Esophagus muscularis mucosa (tissue), 4 donors: ENCODE results near the gene ASB16. TPM values are rescaled to one million over a fixed set of nuclear protein-coding genes. Genes with fewer than 3 reads are reported as not detected.

Experiments
- DNase-seq: peaks from one replicate; pipeline ENCODE4 v3.0.0-alpha.2; 2017; ENCODE audit errors: extremely low spot score
- H3K27ac ChIP-seq, 4 donors: fragments of 200-600 bp; sonication (generic); replicated peaks in 1 of 4; 1 replicate in 3 of 4; 2 replicates in 1 of 4; pipeline ENCODE4 v1.5.1; 2016 to 2019; ENCODE audit warnings: mild to moderate bottlenecking in 1 of 4
- H3K27me3 ChIP-seq, 4 donors: fragments of 200-600 bp; sonication (generic); one replicate each; pipeline versions ENCODE4 v1.5.1 to v1.6.0; 2016 to 2019
- H3K36me3 ChIP-seq, 4 donors: fragments of 200-600 bp; sonication (generic); one replicate each; pipeline ENCODE4 v1.5.1; 2016 to 2019
- H3K4me1 ChIP-seq, 4 donors: fragments of 200-600 bp; sonication (generic); one replicate each; pipeline ENCODE4 v1.5.1; 2016 to 2019
- H3K4me3 ChIP-seq, 4 donors: fragments of 200-600 bp; sonication (generic); 1 replicate in 2 of 4; 2 replicates in 2 of 4; pipeline ENCODE4 v1.5.1; 2016 to 2019; ENCODE audit warnings: mild to moderate bottlenecking in 4 of 4, moderate library complexity in 1 of 4
- H3K9me3 ChIP-seq, 4 donors: fragments of 200-600 bp; sonication (generic); 1 replicate in 3 of 4; 2 replicates in 1 of 4; pipeline ENCODE4 v1.5.1; 2016 to 2019
- CTCF ChIP-seq, 3 experiments: fragments of 200-600 bp in 2 of 3; fragments of 450-650 bp in 1 of 3; sonication (generic) in 2 of 3; IDR thresholded peaks; one replicate each; pipeline ENCODE4 v1.5.1; 2017 to 2019; ENCODE audit warnings: antibody characterized with exemption in 3 of 3, mild to moderate bottlenecking in 2 of 3, moderate library complexity in 1 of 3
- EP300 ChIP-seq: sonication (generic); formaldehyde crosslinking; IDR thresholded peaks from one replicate; pipeline ENCODE4 v1.6.1; 2017; ENCODE audit warnings: antibody characterized with exemption
- POLR2A ChIP-seq: fragments of 450-650 bp; IDR thresholded peaks from one replicate; pipeline ENCODE4 v1.6.1; 2017; ENCODE audit warnings: antibody characterized with exemption, moderate library complexity, mild to moderate bottlenecking, low read depth
- POLR2AphosphoS5 ChIP-seq, 2 donors: sonication (generic); formaldehyde crosslinking; IDR thresholded peaks; one replicate each; pipeline ENCODE4 v1.6.1; 2017; ENCODE audit warnings: antibody characterized with exemption in 2 of 2
- whole genome bisulfite sequencing: methylation state at CpG from one replicate; pipeline ENCODE4 v1.1.5; 2018; 5-methylcytosine and 5-hydroxymethylcytosine counted together
- intact Hi-C: fragments of 100-400 bp; cut with DNase I; formaldehyde crosslinking; loops from one replicate; pipeline ENCODE4 v1.15.1; 2023
- small RNA-seq, 3 donors: library from RNA; depleted of rRNA; stranded (forward); fragments of <200 nt; gene quantifications; one replicate each; pipeline ENCODE3, GENCODE V24; 2016
- total RNA-seq, 4 donors: library from RNA; depleted of rRNA; stranded (reverse); fragments of >200 nt; gene quantifications; one replicate each; pipeline versions ENCODE4 v1.1.0 to v1.2.1, GENCODE V29; 2016

The ASB16 gene
- total RNA-seq, 4 donors from 2014 or later, result 3.3 to 10.8 (median 6.0) TPM

- DNase-seq, result peak; percentile 93
Observed at GRCh38 chr17:44221862-44222111, 51.3 kb downstream of the ASB16 start.

GRCh38 chr17:44222112-44222869 lies 51.8 kb downstream of the ASB16 start:
- TF ChIP-seq EP300 (no peak), POLR2AphosphoS5 (IDR thresholded peaks at IDR 0.05) (peak; percentile 70 to 87), CTCF (IDR thresholded peaks at IDR 0.05) (peak; percentile 9 to 41 (median 30))
- intact Hi-C loops, result no loop called here
- Histone ChIP-seq H3K36me3 (no peaks in the 10 kb centered on the region), H3K27ac (peak overlapping the region; percentile 100), H3K4me3 (peak overlapping the region; percentile 92 to 98 (median 96)), H3K27me3 (no peaks in the 10 kb centered on the region), H3K4me1 (peaks cover 30 to 39% (median 38%) of the 10 kb centered on the region in 4 donors), H3K9me3 (no peaks in the 10 kb centered on the region)
- peak; percentile 96 for DNase-seq
- under 1% methylated on average over 25 of the region's 36 CpGs for WGBS

More at GRCh38 chr17:44221862-44222111, 51.3 kb downstream of the ASB16 start:
- peak overlapping the region; percentile 100 for H3K27ac ChIP-seq
- WGBS, result 0% methylated on average over 17 of the region's 17 CpGs
- no peaks in the 10 kb centered on the region for H3K9me3 ChIP-seq
- H3K27me3 ChIP-seq, result no peaks in the 10 kb centered on the region
- intact Hi-C loops, result no loop called here
- H3K36me3 ChIP-seq, result peaks cover 0 to 4% (median 3%) of the 10 kb centered on the region in 4 donors
- H3K4me1 ChIP-seq, result peaks cover 35 to 44% (median 43%) of the 10 kb centered on the region in 4 donors
- TF ChIP-seq EP300 (no peak), CTCF (IDR thresholded peaks at IDR 0.05) (no peak), POLR2AphosphoS5 (IDR thresholded peaks at IDR 0.05) (no peak), POLR2A (no peak)
- H3K4me3 ChIP-seq, result peak overlapping the region; percentile 92 to 98 (median 96)

GRCh38 chr17:44223541-44224071 lies 53.1 kb downstream of the ASB16 start:
- Histone ChIP-seq H3K27ac (peak overlapping the region; percentile 100), H3K4me3 (no peak overlapping the region), H3K36me3 (no peaks in the 10 kb centered on the region), H3K4me1 (peaks cover 20 to 28% (median 27%) of the 10 kb centered on the region in 4 donors), H3K9me3 (no peaks in the 10 kb centered on the region), H3K27me3 (no peaks in the 10 kb centered on the region)
- DNase-seq, result no peak
- TF ChIP-seq CTCF (IDR thresholded peaks at IDR 0.05) (no peak), POLR2AphosphoS5 (IDR thresholded peaks at IDR 0.05) (peak in 1 of 2 donors; percentile 34)
- intact Hi-C loops, result no loop called here
- 25% methylated on average over 7 of the region's 7 CpGs for WGBS

Small RNA genes lying within 50 kb of the gene (small RNA-seq; reads per million reads assigned to genes)
- gene MIR6782, result 0 reads per million in 3 donors
- 0 reads per million in 3 donors for gene RNU6-131P

Other genes starting within 250 kb of the ASB16 start
- not detected for gene PPY, start 228.2 kb upstream of the ASB16 start, total RNA-seq
- not detected for gene PYY, start 216.8 kb upstream of the ASB16 start, total RNA-seq
- gene NAGS, start 166.1 kb upstream of the ASB16 start, total RNA-seq, result 1 to 10 TPM in 3 of 4 donors, under 1 TPM in 1; 0.83 to 3.4 (median 1.8) TPM
- 10 to 100 TPM; 22.9 to 30.7 (median 27.2) TPM for gene TMEM101, start 155.7 kb upstream of the ASB16 start, total RNA-seq
- 10 to 100 TPM; 37.8 to 59.2 (median 46.0) TPM for gene LSM12, start 104.0 kb upstream of the ASB16 start, total RNA-seq
- gene G6PC3, start 100.0 kb upstream of the ASB16 start, total RNA-seq, result 10 to 100 TPM; 23.9 to 37.5 (median 30.7) TPM
- gene HDAC5, start 47.1 kb upstream of the ASB16 start, total RNA-seq, result 100 to 1,000 TPM in 3 of 4 donors, 10 to 100 TPM in 1; 75.6 to 237 (median 130) TPM
- gene HROB, start 28.8 kb upstream of the ASB16 start, total RNA-seq, result 1 to 10 TPM; 1.7 to 4.6 (median 2.6) TPM
- 10 to 100 TPM; 25.3 to 50.3 (median 33.4) TPM for gene TMUB2, start 16.3 kb downstream of the ASB16 start, total RNA-seq
- 10 to 100 TPM; 41.9 to 72.6 (median 50.0) TPM for gene ATXN7L3, start 29.2 kb downstream of the ASB16 start, total RNA-seq
- gene UBTF, start 49.0 kb downstream of the ASB16 start, total RNA-seq, result 10 to 100 TPM; 48.7 to 78.8 (median 66.1) TPM
- 1 to 10 TPM in 1 of 4 donors, under 1 TPM in 2, not detected in 1; 0.11 to 2.0 (median 0.19) TPM for gene SLC4A1, start 97.4 kb downstream of the ASB16 start, total RNA-seq
- gene RUNDC3A, start 137.9 kb downstream of the ASB16 start, total RNA-seq, result 1 to 10 TPM in 3 of 4 donors, under 1 TPM in 1; 0.42 to 2.8 (median 1.7) TPM
- gene SLC25A39, start 154.1 kb downstream of the ASB16 start, total RNA-seq, result 10 to 100 TPM; 41.1 to 69.0 (median 56.8) TPM
- 100 to 1,000 TPM; 169 to 313 (median 260) TPM for gene GRN, start 174.6 kb downstream of the ASB16 start, total RNA-seq
- 1 to 10 TPM in 2 of 4 donors, under 1 TPM in 2; 0.42 to 2.0 (median 1.2) TPM for gene FAM171A2, start 193.1 kb downstream of the ASB16 start, total RNA-seq
- gene ITGA2B, start 218.9 kb downstream of the ASB16 start, total RNA-seq, result 1 to 10 TPM in 2 of 4 donors, under 1 TPM in 2; 0.42 to 1.7 (median 1.0) TPM